H9 (cell line): ENCODE data around the gene SHISA9. TPM values are rescaled to one million over a fixed set of nuclear protein-coding genes. Genes with fewer than 3 reads are reported as not detected.

ENCODE experiments used
- DNase-seq: peaks from one replicate; pipeline ENCODE4 v3.0.0-alpha.2; 2017
- H2AFZ ChIP-seq: one replicate; pipeline ENCODE4 v1.6.1; 2013; ENCODE audit warnings: mild to moderate bottlenecking, low read length, control low read depth, moderate library complexity
- H2AK5ac ChIP-seq: 2 replicates; pipeline ENCODE4 v1.6.1; 2013; ENCODE audit warnings: low read length, control low read depth, mixed read lengths; ENCODE audit not compliant: insufficient read length
- H2BK120ac ChIP-seq: one replicate; pipeline ENCODE4 v1.6.1; 2013; ENCODE audit warnings: low read depth, mild to moderate bottlenecking, low read length, control low read depth, inconsistent platforms; ENCODE audit not compliant: poor library complexity, severe bottlenecking
- H2BK12ac ChIP-seq: 2 replicates; pipeline ENCODE4 v1.6.1; 2013; ENCODE audit warnings: low read length, control low read depth, mixed read lengths, low read depth; ENCODE audit not compliant: insufficient read length
- H2BK15ac ChIP-seq: 2 replicates; pipeline ENCODE4 v1.6.1; 2013; ENCODE audit warnings: low read depth, low read length, control low read depth
- H2BK20ac ChIP-seq: one replicate; pipeline ENCODE4 v1.6.1; 2013; ENCODE audit warnings: low read depth, mild to moderate bottlenecking, low read length, control low read depth, inconsistent platforms; ENCODE audit not compliant: poor library complexity, severe bottlenecking
- H2BK5ac ChIP-seq: 2 replicates; pipeline ENCODE4 v1.6.1; 2013; ENCODE audit warnings: low read length, control low read depth, mixed read lengths; ENCODE audit not compliant: insufficient read length
- H3K14ac ChIP-seq: 2 replicates; pipeline ENCODE4 v1.6.1; 2013; ENCODE audit warnings: low read length, control low read depth; ENCODE audit not compliant: insufficient read depth
- H3K18ac ChIP-seq: 2 replicates; pipeline ENCODE4 v1.6.1; 2013; ENCODE audit warnings: low read depth, mild to moderate bottlenecking, mixed read lengths, low read length, control low read depth; ENCODE audit not compliant: insufficient read length
- H3K23ac ChIP-seq: 2 replicates; pipeline ENCODE4 v1.6.1; 2013; ENCODE audit warnings: low read length, control low read depth, mixed read lengths, low read depth; ENCODE audit not compliant: insufficient read length
- H3K23me2 ChIP-seq: 2 replicates; pipeline ENCODE4 v1.6.1; 2013; ENCODE audit warnings: low read depth, mild to moderate bottlenecking, mixed read lengths, low read length, control low read depth; ENCODE audit not compliant: insufficient read length, poor library complexity, severe bottlenecking
- H3K27ac ChIP-seq: 2 replicates; pipeline ENCODE4 v1.5.1; 2013; ENCODE audit warnings: low read length, control low read depth, mixed read lengths, low read depth; ENCODE audit not compliant: insufficient read length
- H3K27me3 ChIP-seq: 2 replicates; pipeline ENCODE4 v1.6.1; 2013; ENCODE audit warnings: low read length, control low read depth, inconsistent platforms; ENCODE audit not compliant: insufficient read depth
- H3K4ac ChIP-seq: 2 replicates; pipeline ENCODE4 v1.6.1; 2013; ENCODE audit warnings: low read depth, mild to moderate bottlenecking, control low read depth, inconsistent platforms, low read length, moderate library complexity
- H3K4me1 ChIP-seq: 2 replicates; pipeline ENCODE4 v1.6.1; 2013; ENCODE audit warnings: low read length, control low read depth, inconsistent platforms; ENCODE audit not compliant: insufficient read depth
- H3K4me2 ChIP-seq: 2 replicates; pipeline ENCODE4 v1.6.1; 2013; ENCODE audit warnings: low read length, control low read depth, mixed read lengths; ENCODE audit not compliant: insufficient read length, insufficient read depth
- H3K56ac ChIP-seq: 2 replicates; pipeline ENCODE4 v1.6.1; 2013; ENCODE audit warnings: low read depth, mild to moderate bottlenecking, mixed read lengths, low read length, control low read depth; ENCODE audit not compliant: insufficient read length
- H3K79me1 ChIP-seq: 2 replicates; pipeline ENCODE4 v1.6.1; 2013; ENCODE audit warnings: low read depth, mild to moderate bottlenecking, moderate library complexity, low read length, control low read depth, inconsistent platforms; ENCODE audit not compliant: insufficient read depth, poor library complexity, severe bottlenecking
- H3K79me2 ChIP-seq: 2 replicates; pipeline ENCODE4 v1.6.1; 2013; ENCODE audit warnings: low read length, control low read depth, inconsistent platforms; ENCODE audit not compliant: insufficient read depth
- H3K9ac ChIP-seq: 2 replicates; pipeline ENCODE4 v1.6.1; 2013; ENCODE audit warnings: low read length, control low read depth, mixed read lengths; ENCODE audit not compliant: insufficient read length; ENCODE audit errors: extremely low read depth
- H3K9me3 ChIP-seq: one replicate; pipeline ENCODE4 v1.6.1; 2013; ENCODE audit warnings: low read depth, low read length, inconsistent platforms; ENCODE audit not compliant: control insufficient read depth
- H3T11ph ChIP-seq: one replicate; pipeline ENCODE4 v1.6.1; 2013; ENCODE audit warnings: mild to moderate bottlenecking, low read length, control low read depth, inconsistent platforms
- H4K20me1 ChIP-seq: one replicate; pipeline ENCODE4 v1.6.1; 2013; ENCODE audit not compliant: control insufficient read depth, insufficient read length, insufficient read depth
- H4K5ac ChIP-seq: 2 replicates; pipeline ENCODE4 v1.6.1; 2013; ENCODE audit warnings: low read depth, mild to moderate bottlenecking, mixed read lengths, low read length, control low read depth; ENCODE audit not compliant: insufficient read length
- H4K8ac ChIP-seq: replicated peaks from 2 replicates; pipeline ENCODE4 v1.6.1; 2013; ENCODE audit warnings: low read length, control low read depth, mixed read lengths, low read depth; ENCODE audit not compliant: insufficient read length
- H4K91ac ChIP-seq: 2 replicates; pipeline ENCODE4 v1.6.1; 2013; ENCODE audit warnings: low read depth, mild to moderate bottlenecking, moderate library complexity, mixed read lengths, low read length, control low read depth; ENCODE audit not compliant: insufficient read length
- H3K27ac Mint-ChIP-seq, 3 experiments: 2 replicates in 2 of 3; 3 replicates in 1 of 3; pipeline ENCODE4 v1.8.0; 2020 to 2021; ENCODE audit warnings: mixed read lengths in 3 of 3, mild to moderate bottlenecking in 1 of 3, moderate library complexity in 1 of 3
- H3K27me3 Mint-ChIP-seq: 2 replicates; pipeline ENCODE4 v1.8.0; 2021; ENCODE audit warnings: low read depth, mild to moderate bottlenecking, moderate library complexity, mixed read lengths
- H3K36me3 Mint-ChIP-seq, 3 experiments: 2 replicates in 2 of 3; 3 replicates in 1 of 3; pipeline ENCODE4 v1.8.0; 2020 to 2021; ENCODE audit warnings: low read depth in 3 of 3, mixed read lengths in 3 of 3; ENCODE audit not compliant: insufficient read depth in 1 of 3
- H3K4me1 Mint-ChIP-seq, 2 experiments: 2 replicates each; pipeline ENCODE4 v1.8.0; 2020; ENCODE audit warnings: mixed read lengths in 2 of 2
- H3K4me3 Mint-ChIP-seq, 2 experiments: 2 replicates in 1 of 2; 3 replicates in 1 of 2; pipeline ENCODE4 v1.8.0; 2020 to 2021; ENCODE audit warnings: mild to moderate bottlenecking in 2 of 2, mixed read lengths in 2 of 2, moderate library complexity in 1 of 2
- H3K9me3 Mint-ChIP-seq, 2 experiments: 2 replicates in 1 of 2; 3 replicates in 1 of 2; pipeline ENCODE4 v1.8.0; 2020; ENCODE audit warnings: mild to moderate bottlenecking in 2 of 2, mixed read lengths in 2 of 2, moderate library complexity in 1 of 2
- CTCF ChIP-seq: fragments of 200-600 bp; sonication (generic); conservative IDR thresholded peaks from 3 replicates; pipeline ENCODE4 v1.8.0; 2021; ENCODE audit warnings: antibody characterized with exemption, mild to moderate bottlenecking
- WGBS: extraction: QIAGEN DNeasy Blood & Tissue Kit; methylation state at CpG from one replicate; pipeline ENCODE4 v1.1.7; 2013; ENCODE audit warnings: missing lambda C conversion rate, low lambda C conversion rate, mixed read lengths; ENCODE audit not compliant: insufficient read length; ENCODE audit errors: extremely low coverage; 5-methylcytosine and 5-hydroxymethylcytosine counted together
- total RNA-seq: library from RNA; stranded (reverse); gene quantifications from 2 replicates; pipeline ENCODE4 v1.2.1, GENCODE V29; 2021

The SHISA9 gene
- total RNA-seq, 1 experiment from 2014 or later, result 7.0 TPM

- no peaks in the 10 kb centered on the region for H3K79me2 ChIP-seq
- no peak for DNase-seq
- H2BK5ac ChIP-seq, result no peak overlapping the region
- H2BK12ac ChIP-seq, result no peak overlapping the region
- no peak overlapping the region for H3K27ac ChIP-seq
- H3K18ac ChIP-seq, result no peak overlapping the region
- H2BK20ac ChIP-seq, result no peak overlapping the region
- H3K23ac ChIP-seq, result no peak overlapping the region
- no peaks in the 10 kb centered on the region for H3K23me2 ChIP-seq
- H3K9me3 Mint-ChIP-seq, result no peaks in the 10 kb centered on the region
- H3K4me3 Mint-ChIP-seq, result no peak overlapping the region
- no CpG with 5 or more reads among the region's 5 CpGs for WGBS
- peaks cover 3% of the 10 kb centered on the region; the same call in 1 of the 2 replicates for H3K4me1 ChIP-seq
- no peak overlapping the region for H3K14ac ChIP-seq
- no peaks in the 10 kb centered on the region for H3K27me3 ChIP-seq
- no peak overlapping the region for H4K91ac ChIP-seq
- H2AFZ ChIP-seq, result no peak overlapping the region
- no peak overlapping the region for H4K5ac ChIP-seq
- no peaks in the 10 kb centered on the region for H3K79me1 ChIP-seq
- no peak for TF ChIP-seq CTCF
- peaks cover 3 to 4% of the 10 kb centered on the region in 2 experiments; a peak in 3 of 4 replicates for H3K4me1 Mint-ChIP-seq
- no peak overlapping the region for H3K4me2 ChIP-seq
- no peak overlapping the region for H2BK120ac ChIP-seq
- H3K4ac ChIP-seq, result no peak overlapping the region
- no peak overlapping the region for H2BK15ac ChIP-seq
- H4K20me1 ChIP-seq, result no peaks in the 10 kb centered on the region
- 0 out of 2 replicates have a peak, but pooled peaks cover 2% of the 10 kb centered on the region for H3K27me3 Mint-ChIP-seq
- H3T11ph ChIP-seq, result no peak overlapping the region
- no peak overlapping the region for H3K9ac ChIP-seq
- H2AK5ac ChIP-seq, result no peak overlapping the region
- no peaks in the 10 kb centered on the region for H3K9me3 ChIP-seq
- no peaks in the 10 kb centered on the region for H3K36me3 Mint-ChIP-seq
- no peak overlapping the region for H4K8ac ChIP-seq
- no peak overlapping the region for H3K56ac ChIP-seq
- no peak overlapping the region for H3K27ac Mint-ChIP-seq
Measured at GRCh38 chr16:12876778-12877177, 24.6 kb upstream of the SHISA9 start.
